ENCODE results near the gene HLCS.

HLCS gene

GRCh38 chr21:36888466-36888865 is 78.0 kb downstream of the HLCS start:
- no peak for TF ChIP-seq CTCF (IDR thresholded peaks at IDR 0.05; ENCODE audit: control extremely low read depth, extremely low read depth, low read depth, missing control alignments)
- POLR2A ChIA-PET: no interaction called here
- CTCF ChIA-PET: interaction anchor here (1.2 to 1.5 kb wide), 3 partner anchors 33 to 258 kb away, joined by 3 to 4 read pairs (median 4); no protein-coding TSS in a partner anchor
- no peak for DNase-seq (ENCODE audit: extremely low spot score)

GRCh38 chr21:36887963-36888362 is 78.5 kb downstream of the HLCS start:
- CTCF ChIA-PET: interaction anchor here (1.0 to 1.5 kb wide), 4 partner anchors 9 to 258 kb away, joined by 3 to 4 read pairs (median 4); no protein-coding TSS in a partner anchor
- POLR2A ChIA-PET: no interaction called here
- no peak for TF ChIP-seq CTCF (IDR thresholded peaks at IDR 0.05; ENCODE audit: control extremely low read depth, extremely low read depth, low read depth, missing control alignments)
- DNase-seq (ENCODE audit: extremely low spot score): no peak

- TF ChIP-seq CTCF (IDR thresholded peaks at IDR 0.05; ENCODE audit: control extremely low read depth, extremely low read depth, low read depth, missing control alignments): no peak
- POLR2A ChIA-PET: no interaction called here
- CTCF ChIA-PET: no interaction called here
- DNase-seq (ENCODE audit: extremely low spot score): no peak
Measured at GRCh38 chr21:36883532-36884486, 82.7 kb downstream of the HLCS start.

GRCh38 chr21:36882776-36883175 is 83.7 kb downstream of the HLCS start:
- no peak for TF ChIP-seq CTCF (IDR thresholded peaks at IDR 0.05; ENCODE audit: control extremely low read depth, extremely low read depth, low read depth, missing control alignments)
- CTCF ChIA-PET: no interaction called here
- POLR2A ChIA-PET: no interaction called here
- no peak for DNase-seq (ENCODE audit: extremely low spot score)

- CTCF ChIA-PET: no interaction called here
- POLR2A ChIA-PET: no interaction called here
- TF ChIP-seq CTCF (IDR thresholded peaks at IDR 0.05; ENCODE audit: control extremely low read depth, extremely low read depth, low read depth, missing control alignments): no peak
- no peak for DNase-seq (ENCODE audit: extremely low spot score)
Measured at GRCh38 chr21:36881228-36881627, 85.2 kb downstream of the HLCS start.

GRCh38 chr21:36879827-36880226 is 86.6 kb downstream of the HLCS start:
- no peak for DNase-seq (ENCODE audit: extremely low spot score)
- ChIA-PET POLR2A (no interaction called here), CTCF (interaction anchor here (1.3 kb wide), 1 partner anchor 26 kb away, joined by 4 read pairs; no protein-coding TSS in a partner anchor)
- no peak for TF ChIP-seq CTCF (IDR thresholded peaks at IDR 0.05; ENCODE audit: control extremely low read depth, extremely low read depth, low read depth, missing control alignments)

Measured in GM10248 (cell line).